K562 (cell line): ENCODE data around the gene DKKL1. TPM values are rescaled to one million over a fixed set of nuclear protein-coding genes. Genes with fewer than 3 reads are reported as not detected.

Source experiments
- ARID2 ChIP-seq: fragments of 450-650 bp; IDR thresholded peaks from 2 replicates; pipeline ENCODE4 v1.6.1; 2017; ENCODE audit warnings: antibody characterized with exemption, mild to moderate bottlenecking
- BCL6 ChIP-seq: fragments of 250-450 bp; sonication (Bioruptor Pico); IDR thresholded peaks from 2 replicates; pipeline ENCODE4 v1.4.0; 2020
- BHLHE40 ChIP-seq: IDR thresholded peaks from 2 replicates; pipeline ENCODE4 v1.6.1; 2011; ENCODE audit warnings: low read length, improper control_type of control experiment
- ETS2 ChIP-seq: IDR thresholded peaks from 2 replicates; pipeline ENCODE4 v1.6.1; 2016; ENCODE audit warnings: borderline replicate concordance, missing genetic modification characterization, mild to moderate bottlenecking, moderate library complexity, missing compliant biosample characterization; ENCODE audit not compliant: poor library complexity, severe bottlenecking
- GATAD2A ChIP-seq: fragments of 450-650 bp; IDR thresholded peaks from 2 replicates; pipeline ENCODE4 v1.6.1; 2017
- HEY1 ChIP-seq: fragments of 250-450 bp; sonication (Bioruptor Pico); IDR thresholded peaks from 2 replicates; pipeline ENCODE4 v1.5.0; 2020; ENCODE audit warnings: mild to moderate bottlenecking, moderate library complexity, borderline replicate concordance
- KAT8 ChIP-seq: fragments of 450-650 bp; IDR thresholded peaks from 2 replicates; pipeline ENCODE4 v1.6.1; 2016; ENCODE audit warnings: low read depth, mild to moderate bottlenecking
- KDM1A ChIP-seq, 2 experiments: fragments of 450-650 bp; IDR thresholded peaks; 2 replicates each; pipeline ENCODE4 v1.6.1; 2016; ENCODE audit warnings: mild to moderate bottlenecking in 2 of 2
- KHSRP ChIP-seq: fragments of 450-650 bp; IDR thresholded peaks from 2 replicates; pipeline ENCODE4 v1.6.1; 2017
- L3MBTL2 ChIP-seq: fragments of 450-650 bp; IDR thresholded peaks from 2 replicates; pipeline ENCODE4 v1.6.1; 2016; ENCODE audit warnings: mild to moderate bottlenecking, moderate library complexity
- MXD1 ChIP-seq: fragments of 250-450 bp; sonication (Bioruptor Pico); IDR thresholded peaks from 2 replicates; pipeline ENCODE4 v1.8.0; 2021; ENCODE audit warnings: borderline replicate concordance, mild to moderate bottlenecking, moderate library complexity; ENCODE audit not compliant: poor library complexity, severe bottlenecking
- MXI1 ChIP-seq: IDR thresholded peaks from 2 replicates; pipeline ENCODE4 v1.6.1; 2011; ENCODE audit warnings: low read depth, mild to moderate bottlenecking, improper control_type of control experiment, low read length
- NFATC3 ChIP-seq: fragments of 450-650 bp; IDR thresholded peaks from 2 replicates; pipeline ENCODE4 v1.6.1; 2017; ENCODE audit warnings: mild to moderate bottlenecking
- NFE2 ChIP-seq: IDR thresholded peaks from 2 replicates; pipeline ENCODE4 v1.6.1; 2014; ENCODE audit warnings: antibody characterized with exemption, low read depth
- NR2F6 ChIP-seq: fragments of 450-650 bp; formaldehyde crosslinking; IDR thresholded peaks from 2 replicates; pipeline ENCODE4 v1.4.0; 2020; ENCODE audit warnings: mild to moderate bottlenecking
- RBFOX2 ChIP-seq: fragments of 200-400 bp; formaldehyde crosslinking; IDR thresholded peaks from 2 replicates; pipeline ENCODE4 v1.6.1; 2017; ENCODE audit warnings: low read depth, mild to moderate bottlenecking, low read length, moderate library complexity
- SMAD2 ChIP-seq: fragments of 150-350 bp; IDR thresholded peaks from 2 replicates; pipeline ENCODE4 v1.6.1; 2014; ENCODE audit warnings: low read depth, mild to moderate bottlenecking, low read length
- SMARCA4 ChIP-seq: fragments of 450-650 bp; IDR thresholded peaks from 2 replicates; pipeline ENCODE4 v1.6.1; 2016
- SPI1 ChIP-seq: IDR thresholded peaks from 2 replicates; pipeline ENCODE4 v1.6.1; 2011; ENCODE audit warnings: low read depth, low read length, control low read depth, borderline replicate concordance
- TFAM ChIP-seq: fragments of 250-450 bp; sonication (Bioruptor Pico); conservative IDR thresholded peaks from 2 replicates; pipeline ENCODE4 v1.5.0; 2021; ENCODE audit warnings: mild to moderate bottlenecking, moderate library complexity
- ZFP1 ChIP-seq: fragments of 450-650 bp; formaldehyde crosslinking; IDR thresholded peaks from 2 replicates; pipeline ENCODE4 v1.4.0; 2020; ENCODE audit warnings: mild to moderate bottlenecking, mixed read lengths
- ZFX ChIP-seq: sonication (generic); formaldehyde crosslinking; IDR thresholded peaks from 2 replicates; pipeline ENCODE4 v1.8.0; 2022; ENCODE audit warnings: mild to moderate bottlenecking, missing genetic modification reagents, moderate library complexity
- ZNF318 ChIP-seq, 2 experiments: fragments of 450-650 bp; IDR thresholded peaks; 2 replicates each; pipeline ENCODE4 v1.6.1; 2016; ENCODE audit warnings: mild to moderate bottlenecking in 2 of 2, borderline replicate concordance in 1 of 2, low read depth in 1 of 2, moderate library complexity in 1 of 2
- ZNF408 ChIP-seq: fragments of 250-450 bp; sonication (Bioruptor Pico); IDR thresholded peaks from 2 replicates; pipeline ENCODE4 v1.4.0; 2020; ENCODE audit warnings: low read depth, mild to moderate bottlenecking, moderate library complexity
- polyA plus RNA-seq, 8 experiments: library from polyadenylated mRNA; depleted of rRNA in 4 of 8; stranded (reverse) in 5 of 8; unstranded in 3 of 8; fragments of >200 nt; fragmentation: Nextera tagmentation in 2 of 8; fragmentation: Illumina TruSeq in 1 of 8; extraction: Ambion mirVana in 2 of 8; extraction: Trizol in 1 of 8; gene quantifications; 2 replicates each; pipeline versions ENCODE4 v1.2.1 to v1.2.3, GENCODE V29; 2011 to 2014; ENCODE audit warnings: inconsistent platforms in 1 of 8, missing spikeins in 1 of 8
- total RNA-seq, 7 experiments: library from RNA; depleted of rRNA in 6 of 7; stranded (reverse); fragments of >200 nt in 6 of 7; fragmentation: Illumina TruSeq in 2 of 7; extraction: Trizol in 2 of 7; gene quantifications; 2 replicates each; pipeline versions ENCODE4 v1.2.1 to v1.2.3, GENCODE V29; 2011 to 2021; ENCODE audit warnings: low replicate concordance in 1 of 7

DKKL1 gene
- total and polyA plus RNA-seq, 9 of the 15 experiments (the other 6 are each of a cell fraction or from before 2014, with no cell fraction given) = 0.15 to 1.7 (median 0.52) TPM

DNA sequence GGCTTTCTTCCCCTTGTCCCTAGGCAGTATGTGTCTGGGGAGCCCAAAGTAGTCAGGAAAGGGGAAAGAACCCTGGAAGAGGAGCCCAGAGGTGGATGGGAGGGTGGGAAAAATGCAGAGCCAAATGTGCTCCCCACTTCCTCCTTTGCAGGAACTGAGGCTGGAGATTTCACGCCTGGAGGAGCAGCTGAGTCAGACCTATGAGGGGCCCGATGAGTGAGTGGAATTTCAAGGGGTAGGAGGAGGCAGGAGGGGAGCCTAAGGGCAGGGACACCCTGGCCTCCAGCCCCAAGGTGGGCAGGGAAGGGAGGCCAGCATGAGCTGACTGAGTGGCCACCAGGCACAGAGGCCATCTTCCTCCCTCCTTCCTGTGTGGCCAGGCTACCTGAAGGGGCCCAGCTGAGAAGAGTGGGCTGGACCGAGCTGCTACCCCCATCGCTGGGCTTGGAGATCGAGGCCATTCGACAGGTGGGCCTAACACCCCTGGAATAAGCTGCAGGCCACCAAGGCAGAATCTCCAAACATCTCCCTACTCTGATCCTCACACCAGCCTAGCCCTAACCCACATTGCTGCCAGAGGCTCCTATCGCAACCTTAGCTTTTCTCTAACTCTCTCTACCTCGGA is 45.3 kb downstream of the DKKL1 start (continued):
- TF ChIP-seq MXD1 (CRISPR knock-in tag) (no peak), BHLHE40 (no peak), KDM1A (IDR thresholded peaks at IDR 0.05) (no peak), ZFP1 (no peak), RBFOX2 (0 out of 2 replicates have a peak, but pooled peaks have one; percentile 35), ETS2 (no peak), ZNF318 (IDR thresholded peaks at IDR 0.05; ENCODE audit: borderline replicate concordance in 1 of 2, low read depth in 1 of 2) (no peak), ARID2 (no peak), KHSRP (no peak), NR2F6 (CRISPR knock-in tag) (no peak), L3MBTL2 (0 out of 2 replicates have a peak, but pooled peaks have one; percentile 16), GATAD2A (no peak), SMARCA4 (no peak; the same call in 1 of the 2 replicates), ZFX (CRISPR knock-in tag) (peak; percentile 33; the same call in 1 of the 2 replicates), ZNF408 (CRISPR knock-in tag) (no peak), KAT8 (no peak), SMAD2 (no peak), NFE2 (peak; percentile 52; the same call in 1 of the 2 replicates), TFAM (no peak), SPI1 (peak; percentile 95), NFATC3 (no peak), HEY1 (CRISPR knock-in tag) (no peak), MXI1 (no peak), BCL6 (no peak)
